PC-9 (cell line): ENCODE results near the gene FOXP1. TPM values are rescaled to one million over a fixed set of nuclear protein-coding genes. Genes with fewer than 3 reads are reported as not detected.

Experiments used
- BruUV-seq: library from RNA; stranded (reverse); fragments of 400-500 nt; replicated peaks from 2 replicates; lab custom pipeline; 2021; lab: Mats Ljungman, UMichigan
- CTCF ChIA-PET: fragments of 300-600 bp; sonication (Branson Sonifier 250); formaldehyde crosslinking; loops from one replicate; lab custom pipeline; 2022; ENCODE audit warnings: antibody characterized with exemption; lab: Charles Lee
- POLR2A ChIA-PET: fragments of 300-600 bp; sonication (Branson Sonifier 250); formaldehyde crosslinking; loops from one replicate; lab custom pipeline; 2022; ENCODE audit warnings: antibody characterized with exemption; ENCODE audit not compliant: unreplicated experiment; lab: Charles Lee
- DNase-seq, 2 experiments: peaks; one replicate each; pipeline versions ENCODE4 v3.0.0 to v3.0.0-alpha.2; 2015 to 2022; ENCODE audit warnings: mixed read lengths in 1 of 2
- H2AFZ ChIP-seq: fragments of 200-600 bp; sonication (generic); 2 replicates; pipeline ENCODE4 v1.8.1; 2017; ENCODE audit warnings: antibody characterized with exemption
- H3F3A ChIP-seq: fragments of 200-600 bp; sonication (generic); 2 replicates; pipeline ENCODE4 v1.8.1; 2017; ENCODE audit warnings: antibody characterized with exemption, mild to moderate bottlenecking, low read depth; ENCODE audit not compliant: insufficient read depth
- H3K27ac ChIP-seq: fragments of 200-600 bp; sonication (generic); 2 replicates; pipeline ENCODE4 v1.6.1; 2016; ENCODE audit warnings: mixed run types
- H3K27me3 ChIP-seq: fragments of 200-600 bp; sonication (generic); 2 replicates; pipeline ENCODE4 v1.6.1; 2016; ENCODE audit warnings: low read depth, mixed run types; ENCODE audit not compliant: insufficient read depth
- H3K36me3 ChIP-seq: fragments of 200-600 bp; sonication (generic); 2 replicates; pipeline ENCODE4 v1.6.1; 2016; ENCODE audit warnings: low read depth, mixed run types
- H3K4me1 ChIP-seq: fragments of 200-600 bp; sonication (generic); replicated peaks from 2 replicates; pipeline ENCODE4 v1.6.1; 2016; ENCODE audit warnings: mixed run types; ENCODE audit not compliant: insufficient read depth
- H3K4me2 ChIP-seq: fragments of 200-600 bp; sonication (generic); 2 replicates; pipeline ENCODE4 v1.6.1; 2017; ENCODE audit warnings: mixed run types
- H3K4me3 ChIP-seq: fragments of 200-600 bp; sonication (generic); 2 replicates; pipeline ENCODE4 v1.6.1; 2016; ENCODE audit warnings: mixed run types
- H3K79me2 ChIP-seq: fragments of 200-600 bp; sonication (generic); 2 replicates; pipeline ENCODE4 v1.6.1; 2017; ENCODE audit warnings: low read depth, mixed run types
- H3K9me2 ChIP-seq: fragments of 200-600 bp; sonication (generic); 2 replicates; pipeline ENCODE4 v1.8.1; 2017; ENCODE audit warnings: mild to moderate bottlenecking; ENCODE audit not compliant: insufficient read depth
- H3K9me3 ChIP-seq: fragments of 200-600 bp; sonication (generic); 2 replicates; pipeline ENCODE4 v1.8.1; 2016; ENCODE audit warnings: low read depth; ENCODE audit not compliant: insufficient read depth
- H4K20me1 ChIP-seq: fragments of 200-600 bp; sonication (generic); 2 replicates; pipeline ENCODE4 v1.8.1; 2017; ENCODE audit not compliant: insufficient read depth
- CTCF ChIP-seq: fragments of 200-600 bp; sonication (generic); conservative IDR thresholded peaks from 2 replicates; pipeline ENCODE4 v1.6.1; 2017; ENCODE audit warnings: mixed run types, antibody characterized with exemption, mild to moderate bottlenecking, moderate library complexity
- EZH2 ChIP-seq: fragments of 200-600 bp; sonication (generic); IDR thresholded peaks from 2 replicates; pipeline ENCODE4 v1.8.0; 2017; ENCODE audit warnings: antibody characterized with exemption, low read depth
- intact Hi-C: fragments of 100-400 bp; cut with micrococcal nuclease; formaldehyde crosslinking; loops from one replicate; pipeline ENCODE4 v1.10.0; 2022; ENCODE audit not compliant: unreplicated experiment
- total RNA-seq: library from RNA; stranded (reverse); gene quantifications from 2 replicates; pipeline ENCODE4 v1.2.3, GENCODE V29; 2021

Gene FOXP1
- total RNA-seq, 1 experiment from 2014 or later: 33.3 TPM

DNA sequence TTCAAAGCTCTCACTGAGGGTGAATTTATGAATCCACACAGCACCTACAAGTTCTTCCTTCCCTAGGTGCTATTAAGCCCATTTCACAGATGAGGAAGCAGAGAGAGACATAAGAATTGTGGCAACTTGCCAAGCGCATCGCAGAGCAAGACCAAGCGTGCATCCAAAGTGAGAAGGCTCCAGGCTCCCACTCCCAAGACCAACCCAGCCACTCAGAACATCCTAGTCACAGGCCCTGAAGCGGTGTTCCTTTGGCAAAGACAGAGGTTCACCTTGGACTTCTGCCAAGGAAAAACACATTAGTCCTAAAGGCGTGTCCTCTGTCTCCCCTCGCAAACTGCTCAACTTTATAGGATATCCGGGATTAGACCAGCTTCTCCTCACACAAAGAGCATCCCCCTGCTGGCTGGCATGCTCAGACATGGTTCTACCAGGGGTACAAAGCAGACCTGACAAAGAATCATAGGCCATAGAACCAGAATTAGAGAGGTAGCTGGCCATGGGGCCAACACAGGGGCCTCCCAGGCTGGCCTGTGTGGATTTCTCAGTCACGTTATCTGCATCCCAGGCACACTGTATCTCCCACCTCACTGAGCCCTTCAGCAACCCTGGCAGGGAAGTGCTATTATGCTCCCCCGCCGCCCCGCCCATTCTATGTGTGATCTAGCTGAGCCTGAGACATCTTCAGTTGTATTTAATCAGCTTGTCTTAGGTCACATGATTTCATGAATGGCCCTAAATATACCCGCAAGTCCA is 160.2 kb downstream of the FOXP1 start:
- H3F3A ChIP-seq: no peaks in the 10 kb centered on the region
- no peaks in the 10 kb centered on the region for H3K4me1 ChIP-seq
- no TSS peak for BruUV-seq
- H3K27ac ChIP-seq: no peak overlapping the region
- DNase-seq: no peak
- H3K79me2 ChIP-seq: no peaks in the 10 kb centered on the region
- H3K9me2 ChIP-seq: no peaks in the 10 kb centered on the region
- no peaks in the 10 kb centered on the region for H3K27me3 ChIP-seq
- H3K36me3 ChIP-seq: no peaks in the 10 kb centered on the region
- H4K20me1 ChIP-seq: no peaks in the 10 kb centered on the region
- H3K9me3 ChIP-seq: no peaks in the 10 kb centered on the region
- CTCF ChIA-PET: no interaction called here
- no peak overlapping the region for H3K4me2 ChIP-seq
- H2AFZ ChIP-seq: no peak overlapping the region
- intact Hi-C loops: no loop called here
- no peak overlapping the region for H3K4me3 ChIP-seq
- TF ChIP-seq CTCF: no peak
- TF ChIP-seq EZH2: no peak
- POLR2A ChIA-PET: interaction anchor here (0.6 kb wide), 1 partner anchor 980 kb away, joined by 7 read pairs; no protein-coding TSS in a partner anchor

GRCh38 chr3:71421820-71422566 is 161.5 kb downstream of the FOXP1 start:
- intact Hi-C loops: no loop called here
- Histone ChIP-seq H2AFZ (no peak overlapping the region), H3F3A (no peaks in the 10 kb centered on the region), H3K36me3 (no peaks in the 10 kb centered on the region), H3K4me3 (no peak overlapping the region), H3K27me3 (no peaks in the 10 kb centered on the region), H3K4me2 (no peak overlapping the region), H3K4me1 (no peaks in the 10 kb centered on the region), H4K20me1 (no peaks in the 10 kb centered on the region), H3K79me2 (no peaks in the 10 kb centered on the region), H3K9me2 (no peaks in the 10 kb centered on the region), H3K27ac (no peak overlapping the region), H3K9me3 (no peaks in the 10 kb centered on the region)
- DNase-seq: no peak
- POLR2A ChIA-PET: no interaction called here
- TF ChIP-seq EZH2: no peak
- TF ChIP-seq CTCF: no peak
- CTCF ChIA-PET: no interaction called here
- no TSS peak for BruUV-seq

DNA sequence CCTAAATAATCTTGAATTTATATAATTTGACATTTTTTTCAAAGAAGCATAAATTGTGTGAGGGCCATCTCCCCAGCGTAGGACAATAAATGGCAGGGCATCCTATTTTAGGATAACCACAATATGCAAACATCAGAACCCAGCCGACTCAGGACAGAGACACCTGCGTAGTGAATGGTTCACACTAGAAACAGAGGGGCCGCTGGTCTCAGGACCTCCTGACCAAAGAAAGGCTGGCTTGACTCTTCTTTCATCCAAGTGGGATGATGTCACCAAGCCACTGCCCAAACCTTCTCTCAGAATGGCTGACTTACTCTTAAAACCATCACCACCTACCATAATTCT is 162.1 kb downstream of the FOXP1 start:
- Histone ChIP-seq H3K27me3 (no peaks in the 10 kb centered on the region), H2AFZ (no peak overlapping the region), H3K36me3 (no peaks in the 10 kb centered on the region), H3F3A (no peaks in the 10 kb centered on the region), H3K4me3 (no peak overlapping the region), H3K4me1 (no peaks in the 10 kb centered on the region), H3K4me2 (no peak overlapping the region), H3K79me2 (no peaks in the 10 kb centered on the region), H3K9me3 (no peaks in the 10 kb centered on the region), H3K9me2 (no peaks in the 10 kb centered on the region), H4K20me1 (no peaks in the 10 kb centered on the region), H3K27ac (no peak overlapping the region)
- BruUV-seq: no TSS peak
- intact Hi-C loops: no loop called here
- ChIA-PET CTCF (no interaction called here), POLR2A (no interaction called here)
- TF ChIP-seq EZH2: no peak
- no peak for DNase-seq
